Neuronal stem cell (in vitro differentiated cells): ENCODE data around the gene C1QTNF12.

Experiments used
- DNase-seq: peaks from one replicate; pipeline ENCODE4 v3.0.0-alpha.2; 2013; ENCODE audit warnings: low spot score
- H2AFZ ChIP-seq: one replicate; pipeline ENCODE4 v1.6.1; 2013; ENCODE audit warnings: mild to moderate bottlenecking, low read length, inconsistent platforms
- H2AK5ac ChIP-seq: 2 replicates; pipeline ENCODE4 v1.6.1; 2013; ENCODE audit warnings: low read depth, mild to moderate bottlenecking, inconsistent platforms, low read length, moderate library complexity, mixed read lengths
- H2BK120ac ChIP-seq: 2 replicates; pipeline ENCODE4 v1.6.1; 2013; ENCODE audit warnings: low read depth, mild to moderate bottlenecking, inconsistent platforms, low read length, moderate library complexity, mixed read lengths
- H2BK12ac ChIP-seq: one replicate; pipeline ENCODE4 v1.6.1; 2013; ENCODE audit warnings: low read length, inconsistent platforms
- H2BK15ac ChIP-seq: 2 replicates; pipeline ENCODE4 v1.6.1; 2013; ENCODE audit warnings: mild to moderate bottlenecking, low read length, inconsistent platforms, mixed read lengths
- H2BK5ac ChIP-seq: one replicate; pipeline ENCODE4 v1.6.1; 2013; ENCODE audit warnings: inconsistent platforms, mild to moderate bottlenecking, low read length, moderate library complexity
- H3K14ac ChIP-seq: one replicate; pipeline ENCODE4 v1.6.1; 2013; ENCODE audit warnings: low read length, inconsistent platforms
- H3K18ac ChIP-seq: 2 replicates; pipeline ENCODE4 v1.6.1; 2013; ENCODE audit warnings: low read length, inconsistent platforms
- H3K23ac ChIP-seq: 2 replicates; pipeline ENCODE4 v1.6.1; 2013; ENCODE audit warnings: low read depth, mild to moderate bottlenecking, mixed read lengths, low read length, inconsistent platforms; ENCODE audit not compliant: poor library complexity
- H3K27ac ChIP-seq: replicated peaks from 3 replicates; pipeline ENCODE4 v1.5.1; 2013; ENCODE audit warnings: low read length, inconsistent platforms
- H3K27me3 ChIP-seq, 3 experiments: 2 replicates each; pipeline ENCODE4 v1.6.1; 2013; ENCODE audit warnings: low read length in 3 of 3, mild to moderate bottlenecking in 2 of 3, inconsistent platforms in 1 of 3, low read depth in 1 of 3, mixed read lengths in 1 of 3, moderate library complexity in 1 of 3; ENCODE audit not compliant: control insufficient read depth in 3 of 3, insufficient read depth in 3 of 3
- H3K36me3 ChIP-seq, 2 donors: replicated peaks in 1 of 2; 2 replicates each; pipeline ENCODE4 v1.6.1; 2013; ENCODE audit warnings: low read length in 2 of 2; ENCODE audit not compliant: control insufficient read depth in 2 of 2, insufficient read depth in 2 of 2
- H3K4ac ChIP-seq: 2 replicates; pipeline ENCODE4 v1.6.1; 2013; ENCODE audit warnings: inconsistent platforms, mild to moderate bottlenecking, low read length, moderate library complexity
- H3K4me1 ChIP-seq, 2 donors: 1 replicate in 1 of 2; 2 replicates in 1 of 2; pipeline ENCODE4 v1.6.1; 2013; ENCODE audit warnings: low read length in 2 of 2, low read depth in 1 of 2; ENCODE audit not compliant: control insufficient read depth in 2 of 2, insufficient read depth in 1 of 2
- H3K4me2 ChIP-seq: one replicate; pipeline ENCODE4 v1.6.1; 2013; ENCODE audit warnings: mild to moderate bottlenecking, low read length, inconsistent platforms; ENCODE audit not compliant: insufficient read depth, poor library complexity, severe bottlenecking
- H3K4me3 ChIP-seq, 2 donors: 2 replicates each; pipeline ENCODE4 v1.5.1; 2013; ENCODE audit warnings: low read length in 2 of 2, mild to moderate bottlenecking in 2 of 2, inconsistent platforms in 1 of 2, moderate library complexity in 1 of 2
- H3K79me1 ChIP-seq: one replicate; pipeline ENCODE4 v1.6.1; 2013; ENCODE audit warnings: low read depth, mild to moderate bottlenecking, inconsistent platforms, low read length, moderate library complexity
- H3K9ac ChIP-seq: one replicate; pipeline ENCODE4 v1.6.1; 2013; ENCODE audit warnings: mild to moderate bottlenecking, low read depth, low read length, inconsistent platforms; ENCODE audit not compliant: poor library complexity
- H3K9me3 ChIP-seq, 2 donors: replicated peaks in 1 of 2; 2 replicates each; pipeline versions ENCODE3 to v1.6.1; 2013; ENCODE audit warnings: low read length in 2 of 2, mild to moderate bottlenecking in 2 of 2, inconsistent platforms in 1 of 2, low read depth in 1 of 2, mixed read lengths in 1 of 2, moderate library complexity in 1 of 2; ENCODE audit not compliant: control insufficient read depth in 2 of 2, insufficient read depth in 1 of 2
- H4K8ac ChIP-seq: one replicate; pipeline ENCODE4 v1.6.1; 2013; ENCODE audit warnings: low read depth, mild to moderate bottlenecking, inconsistent platforms, low read length, moderate library complexity
- H4K91ac ChIP-seq: one replicate; pipeline ENCODE4 v1.6.1; 2013; ENCODE audit warnings: low read length, low read depth, mild to moderate bottlenecking, inconsistent platforms; ENCODE audit not compliant: poor library complexity
- WGBS, 2 donors: extraction: QIAGEN DNeasy Blood & Tissue Kit; methylation state at CpG; one replicate each; pipeline ENCODE4 v1.1.7; 2013; ENCODE audit warnings: missing lambda C conversion rate in 2 of 2, mixed read lengths in 1 of 2; ENCODE audit not compliant: insufficient read length in 2 of 2, insufficient replicate concordance in 1 of 2; ENCODE audit errors: extremely low coverage in 2 of 2; 5-methylcytosine and 5-hydroxymethylcytosine counted together

C1QTNF12 gene

GRCh38 chr1:1285102-1285571 is 38.6 kb upstream of the C1QTNF12 start:
- peak overlapping the region; percentile 90 for H2AK5ac ChIP-seq
- no peak overlapping the region for H3K27ac ChIP-seq
- no peak for DNase-seq
- no peaks in the 10 kb centered on the region for H3K27me3 ChIP-seq
- H2BK5ac ChIP-seq: peak overlapping the region; percentile 87
- no peak overlapping the region for H3K4ac ChIP-seq
- peak overlapping the region; percentile 67 for H2BK15ac ChIP-seq
- no CpG with 5 or more reads among the region's 22 CpGs for WGBS, 2 donors
- H3K14ac ChIP-seq: no peak overlapping the region
- H4K8ac ChIP-seq: no peak overlapping the region
- H2AFZ ChIP-seq: no peak overlapping the region
- H3K4me3 ChIP-seq: no peak overlapping the region
- H3K79me1 ChIP-seq: peaks cover 7% of the 10 kb centered on the region
- peaks cover 0 to 4% of the 10 kb centered on the region in 2 donors for H3K4me1 ChIP-seq
- peak overlapping the region; percentile 76 for H3K18ac ChIP-seq
- no peaks in the 10 kb centered on the region for H3K36me3 ChIP-seq
- peak overlapping the region; percentile 25 for H3K23ac ChIP-seq
- H4K91ac ChIP-seq: no peak overlapping the region
- no peak overlapping the region for H2BK120ac ChIP-seq
- H2BK12ac ChIP-seq: no peak overlapping the region
- no peak overlapping the region for H3K4me2 ChIP-seq
- H3K9me3 ChIP-seq: no peaks in the 10 kb centered on the region
- peak overlapping the region; percentile 70 for H3K9ac ChIP-seq

- H3K18ac ChIP-seq: peak overlapping the region; percentile 87
- no peaks in the 10 kb centered on the region for H3K27me3 ChIP-seq
- peak overlapping the region in 1 of 2 donors; percentile 38 for H3K4me3 ChIP-seq
- no peak overlapping the region for H4K8ac ChIP-seq
- H3K23ac ChIP-seq: peak overlapping the region; percentile 25
- peak overlapping the region; percentile 3 for H3K9ac ChIP-seq
- H4K91ac ChIP-seq: peak overlapping the region; percentile 85
- H2AFZ ChIP-seq: no peak overlapping the region
- H2AK5ac ChIP-seq: peak overlapping the region; percentile 90
- H3K4ac ChIP-seq: no peak overlapping the region
- H3K36me3 ChIP-seq: no peaks in the 10 kb centered on the region
- peaks cover 7% of the 10 kb centered on the region for H3K79me1 ChIP-seq
- WGBS, 2 donors: no CpG with 5 or more reads among the region's 32 CpGs
- no peak overlapping the region for H3K4me2 ChIP-seq
- H3K4me1 ChIP-seq: peaks cover 0 to 4% of the 10 kb centered on the region in 2 donors
- no peak for DNase-seq
- no peak overlapping the region for H3K27ac ChIP-seq
- peak overlapping the region; percentile 38 for H3K14ac ChIP-seq
- H2BK5ac ChIP-seq: peak overlapping the region; percentile 87
- no peak overlapping the region for H2BK120ac ChIP-seq
- H2BK15ac ChIP-seq: peak overlapping the region; percentile 67
- no peaks in the 10 kb centered on the region for H3K9me3 ChIP-seq
- peak overlapping the region; percentile 58 for H2BK12ac ChIP-seq
These were observed 37.9 kb upstream of the C1QTNF12 start for GRCh38 chr1:1284221-1285101.

GRCh38 chr1:1283821-1284220 is 37.3 kb upstream of the C1QTNF12 start:
- Histone ChIP-seq H4K8ac (no peak overlapping the region), H3K9me3 (no peaks in the 10 kb centered on the region), H2BK15ac (no peak overlapping the region), H3K18ac (peak overlapping the region; percentile 80), H3K79me1 (peaks cover 7% of the 10 kb centered on the region), H3K14ac (no peak overlapping the region), H4K91ac (no peak overlapping the region), H3K9ac (no peak overlapping the region), H3K36me3 (no peaks in the 10 kb centered on the region), H2AFZ (no peak overlapping the region), H3K23ac (no peak overlapping the region), H3K4me2 (no peak overlapping the region), H2BK120ac (no peak overlapping the region), H3K4ac (no peak overlapping the region), H2BK5ac (peak overlapping the region; percentile 75), H3K27me3 (no peaks in the 10 kb centered on the region), H2AK5ac (no peak overlapping the region), H3K4me1 (peaks cover 0 to 4% of the 10 kb centered on the region in 2 donors), H3K27ac (no peak overlapping the region), H3K4me3 (no peak overlapping the region), H2BK12ac (peak overlapping the region; percentile 22)
- no CpG with 5 or more reads among the region's 9 CpGs for WGBS, 2 donors
- DNase-seq: no peak

GRCh38 chr1:1282998-1283397 is 36.5 kb upstream of the C1QTNF12 start:
- H3K79me1 ChIP-seq: peaks cover 5% of the 10 kb centered on the region
- no peak overlapping the region for H3K4me2 ChIP-seq
- no CpG with 5 or more reads among the region's 14 CpGs for WGBS, 2 donors
- peak overlapping the region; percentile 78 for H2BK15ac ChIP-seq
- peak overlapping the region; percentile 75 for H2BK5ac ChIP-seq
- H3K9me3 ChIP-seq: no peaks in the 10 kb centered on the region
- no peak overlapping the region for H4K8ac ChIP-seq
- peaks cover 0 to 4% of the 10 kb centered on the region in 2 donors for H3K4me1 ChIP-seq
- no peak overlapping the region for H3K4me3 ChIP-seq
- H3K4ac ChIP-seq: no peak overlapping the region
- H2AFZ ChIP-seq: no peak overlapping the region
- no peak overlapping the region for H3K23ac ChIP-seq
- H3K27me3 ChIP-seq: no peaks in the 10 kb centered on the region
- no peak overlapping the region for H2BK120ac ChIP-seq
- H3K27ac ChIP-seq: no peak overlapping the region
- peak overlapping the region; percentile 81 for H2AK5ac ChIP-seq
- no peak for DNase-seq
- no peak overlapping the region for H3K9ac ChIP-seq
- peak overlapping the region; percentile 48 for H3K18ac ChIP-seq
- no peak overlapping the region for H4K91ac ChIP-seq
- H2BK12ac ChIP-seq: no peak overlapping the region
- H3K36me3 ChIP-seq: no peaks in the 10 kb centered on the region
- H3K14ac ChIP-seq: no peak overlapping the region
